Naive thymus-derived CD4-positive, alpha-beta T cell (primary cell): Measurements from ENCODE around the gene GEMIN4. TPM values are rescaled to one million over a fixed set of nuclear protein-coding genes. Genes with fewer than 3 reads are reported as not detected.
"Not testable (repeated sequence)": the region's sequence is repeated elsewhere in the genome, so short reads cannot be mapped to it uniquely, and the experiment has no call there.

ENCODE experiments used
- ATAC-seq: fragments of 150-1000 bp; cut with Tn5 transposase; 2 replicates; pipeline ENCODE4 v1.10.0; 2021; ENCODE audit warnings: mild to moderate bottlenecking, moderate library complexity
- CTCF ChIA-PET: fragments of 350-600 bp; sonication (Branson Sonifier 250); formaldehyde crosslinking; loops from one replicate; lab custom pipeline; 2021; ENCODE audit warnings: antibody characterized with exemption; lab: Charles Lee
- POLR2A ChIA-PET: fragments of 350-600 bp; sonication (Branson Sonifier 250); formaldehyde crosslinking; loops from one replicate; lab custom pipeline; 2021; ENCODE audit warnings: antibody characterized with exemption, inconsistent platforms; lab: Charles Lee
- DNase-seq, 9 donors: peaks; one replicate each; pipeline versions ENCODE4 v3.0.0 to v3.0.0-alpha.2; 2020 to 2022; ENCODE audit warnings: mixed read lengths in 1 of 9
- H3K27ac ChIP-seq: one replicate; pipeline ENCODE4 v1.7.0; 2013; ENCODE audit warnings: mild to moderate bottlenecking, low read depth, low read length, moderate library complexity
- H3K27me3 ChIP-seq, 2 donors: one replicate each; pipeline ENCODE4 v1.7.0; 2013; ENCODE audit warnings: low read length in 2 of 2, mild to moderate bottlenecking in 2 of 2, moderate library complexity in 2 of 2; ENCODE audit not compliant: control insufficient read depth in 2 of 2, insufficient read depth in 2 of 2
- H3K36me3 ChIP-seq, 3 experiments: 1 replicate in 2 of 3; 2 replicates in 1 of 3; pipeline ENCODE4 v1.7.0; 2013; ENCODE audit warnings: low read length in 3 of 3, mild to moderate bottlenecking in 3 of 3, moderate library complexity in 1 of 3; ENCODE audit not compliant: insufficient read depth in 3 of 3, control insufficient read depth in 2 of 3
- H3K4me1 ChIP-seq, 2 donors: one replicate each; pipeline ENCODE4 v1.7.0; 2013; ENCODE audit warnings: low read length in 2 of 2, mild to moderate bottlenecking in 2 of 2, moderate library complexity in 1 of 2; ENCODE audit not compliant: control insufficient read depth in 2 of 2, insufficient read depth in 2 of 2
- H3K4me3 ChIP-seq: 2 replicates; pipeline ENCODE4 v1.7.0; 2013; ENCODE audit warnings: mild to moderate bottlenecking, low read length
- H3K9me3 ChIP-seq, 3 experiments: 1 replicate in 2 of 3; 2 replicates in 1 of 3; pipeline ENCODE4 v1.7.0; 2013; ENCODE audit warnings: low read length in 3 of 3; ENCODE audit not compliant: control insufficient read depth in 2 of 3
- H3K27ac Mint-ChIP-seq, 9 donors: one replicate each; pipeline ENCODE4 v1.8.0; 2020 to 2022; ENCODE audit warnings: mixed read lengths in 9 of 9, mild to moderate bottlenecking in 8 of 9, moderate library complexity in 5 of 9, inconsistent platforms in 2 of 9
- H3K27me3 Mint-ChIP-seq, 5 donors: one replicate each; pipeline ENCODE4 v1.8.0; 2021 to 2022; ENCODE audit warnings: mixed read lengths in 5 of 5, mild to moderate bottlenecking in 1 of 5
- H3K36me3 Mint-ChIP-seq, 5 donors: one replicate each; pipeline ENCODE4 v1.8.0; 2020 to 2022; ENCODE audit warnings: mixed read lengths in 5 of 5, mild to moderate bottlenecking in 3 of 5, inconsistent platforms in 1 of 5
- H3K4me1 Mint-ChIP-seq, 7 donors: one replicate each; pipeline ENCODE4 v1.8.0; 2020 to 2022; ENCODE audit warnings: mixed read lengths in 7 of 7, mild to moderate bottlenecking in 3 of 7, inconsistent platforms in 1 of 7
- H3K4me3 Mint-ChIP-seq, 10 donors: one replicate each; pipeline ENCODE4 v1.8.0; 2020 to 2022; ENCODE audit warnings: mild to moderate bottlenecking in 10 of 10, mixed read lengths in 10 of 10, moderate library complexity in 6 of 10, inconsistent platforms in 2 of 10
- H3K9me3 Mint-ChIP-seq, 11 donors: one replicate each; pipeline ENCODE4 v1.8.0; 2020 to 2022; ENCODE audit warnings: mixed read lengths in 11 of 11, mild to moderate bottlenecking in 4 of 11, inconsistent platforms in 1 of 11, moderate library complexity in 1 of 11
- intact Hi-C, 2 donors: fragments of 100-400 bp; cut with micrococcal nuclease; formaldehyde crosslinking; loops; one replicate each; pipeline ENCODE4 v1.15.1; 2023
- polyA plus RNA-seq, 2 donors: library from polyadenylated mRNA; unstranded; fragments of 300-500 nt; fragmentation: Illumina TruSeq; gene quantifications; one replicate each; pipeline ENCODE4 v1.2.3, GENCODE V29; 2021
- total RNA-seq, 6 experiments: library from RNA in 5 of 6; stranded (reverse) in 5 of 6; gene quantifications; 1 replicate in 5 of 6; 2 replicates in 1 of 6; pipeline ENCODE4 v1.2.3 and lab custom pipeline; 2021 to 2026

The GEMIN4 gene
- total and polyA plus RNA-seq, 7 experiments from 2014 or later: 15.5 to 49.3 (median 28.9) TPM

DNA sequence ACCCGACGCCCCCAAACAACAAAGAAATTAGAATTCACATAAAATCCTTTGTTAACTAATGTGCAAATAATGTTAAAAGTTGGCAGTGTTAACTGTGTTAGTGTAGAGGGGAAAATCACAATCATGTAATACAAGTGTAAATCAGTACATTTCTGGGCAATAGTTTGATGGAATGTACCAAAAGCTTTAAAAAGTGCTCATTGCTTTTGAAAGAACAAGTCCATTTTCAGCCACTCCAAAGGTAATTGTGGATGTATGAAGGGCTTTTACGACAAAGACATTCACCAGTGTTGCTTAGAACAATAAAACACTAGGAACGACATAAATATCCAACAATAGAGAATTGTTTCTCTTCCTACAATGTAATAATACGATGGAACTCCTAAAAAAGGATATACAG lies 21.0 kb upstream of the GEMIN4 start:
- Histone ChIP-seq H3K36me3 (peaks cover 30 to 76% (median 48%) of the 10 kb centered on the region in 3 experiments), H3K4me3 (no peak overlapping the region), H3K27ac (no peak overlapping the region), H3K27me3 (no peaks in the 10 kb centered on the region), H3K9me3 (no peaks in the 10 kb centered on the region), H3K4me1 (no peaks in the 10 kb centered on the region)
- H3K4me3 Mint-ChIP-seq: no peak overlapping the region
- POLR2A ChIA-PET: no interaction called here
- no peaks in the 10 kb centered on the region for H3K9me3 Mint-ChIP-seq
- H3K27ac Mint-ChIP-seq: no peak overlapping the region
- DNase-seq (no peak), ATAC-seq (no peak)
- H3K36me3 Mint-ChIP-seq: peaks cover 16 to 68% (median 40%) of the 10 kb centered on the region in 5 donors
- peaks cover 0 to 20% (median 7%) of the 10 kb centered on the region in 7 donors for H3K4me1 Mint-ChIP-seq
- H3K27me3 Mint-ChIP-seq: no peaks in the 10 kb centered on the region
- CTCF ChIA-PET: no interaction called here
- intact Hi-C loops: no loop called here

DNA sequence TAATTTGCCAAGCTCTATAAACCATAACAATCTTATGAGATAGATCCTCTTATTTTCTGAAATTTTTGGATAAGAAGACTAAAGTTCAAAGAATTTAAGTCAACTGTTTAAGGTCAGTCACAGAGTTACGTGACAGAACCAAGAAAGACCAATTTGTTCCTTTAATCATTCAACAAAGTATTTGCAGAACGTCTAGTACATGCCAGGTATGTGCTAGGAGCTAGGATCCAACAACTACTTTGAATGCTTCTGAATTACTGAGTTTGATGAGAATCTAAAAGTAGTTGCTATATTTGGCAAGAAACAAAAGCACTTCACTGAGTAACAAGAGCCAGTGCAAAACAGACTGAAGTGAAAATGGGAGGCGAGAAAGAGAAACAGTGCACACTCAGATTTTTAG lies 15.0 kb upstream of the GEMIN4 start:
- intact Hi-C loops: no loop called here
- H3K9me3 ChIP-seq: no peaks in the 10 kb centered on the region
- no peak for DNase-seq
- ChIA-PET POLR2A (interaction anchor here (0.8 kb wide), 1 partner anchor 15 kb away, joined by 3 read pairs; the partner anchor contains the start of genes GLOD4 and MRM3), CTCF (no interaction called here)
- Mint-ChIP-seq H3K4me1 (peaks cover 0 to 1% (median 0%) of the 10 kb centered on the region in 7 donors), H3K36me3 (peaks cover 14 to 46% (median 34%) of the 10 kb centered on the region in 5 donors), H3K27me3 (no peaks in the 10 kb centered on the region), H3K9me3 (no peaks in the 10 kb centered on the region), H3K27ac (peak overlapping the region in 3 of 9 donors; percentile 33 to 41 (median 35)), H3K4me3 (no peak overlapping the region)
- H3K4me1 ChIP-seq: no peaks in the 10 kb centered on the region
- ATAC-seq: no peak
- no peak overlapping the region for H3K27ac ChIP-seq
- no peak overlapping the region for H3K4me3 ChIP-seq
- H3K36me3 ChIP-seq: peaks cover 16 to 69% (median 37%) of the 10 kb centered on the region in 3 experiments
- no peaks in the 10 kb centered on the region for H3K27me3 ChIP-seq

DNA sequence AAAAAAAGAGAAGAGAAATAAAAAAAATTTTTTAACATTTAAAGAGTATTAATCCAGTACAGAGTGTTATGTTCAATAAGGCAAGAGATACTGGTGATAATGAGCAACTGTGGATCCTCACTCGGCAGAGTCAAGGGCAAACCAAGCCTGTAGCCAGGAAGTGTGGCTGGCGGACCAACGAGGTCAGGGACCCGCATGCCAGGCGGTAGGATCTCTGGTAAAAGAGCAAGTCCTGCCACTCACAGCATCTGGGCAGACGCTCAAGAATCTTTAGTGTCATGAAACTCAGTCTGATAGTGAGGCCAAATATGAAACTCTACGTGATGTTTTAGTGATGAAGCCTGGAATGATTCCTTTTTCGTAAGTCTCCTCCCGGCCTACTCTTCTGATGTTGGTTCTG lies 8.3 kb upstream of the GEMIN4 start:
- peak overlapping the region in 1 of 9 donors; percentile 32 for H3K27ac Mint-ChIP-seq
- H3K36me3 Mint-ChIP-seq: peaks cover 7 to 51% (median 19%) of the 10 kb centered on the region in 5 donors
- H3K4me1 ChIP-seq: no peaks in the 10 kb centered on the region
- ATAC-seq (no peak), DNase-seq (no peak)
- H3K4me1 Mint-ChIP-seq: peaks cover 0 to 1% (median 0%) of the 10 kb centered on the region in 7 donors
- no peak overlapping the region for H3K4me3 Mint-ChIP-seq
- no peaks in the 10 kb centered on the region for H3K9me3 ChIP-seq
- H3K27me3 ChIP-seq: no peaks in the 10 kb centered on the region
- H3K9me3 Mint-ChIP-seq: no peaks in the 10 kb centered on the region
- ChIA-PET POLR2A (interaction anchor here (1.3 kb wide), 1 partner anchor 8 kb away, joined by 3 read pairs; no protein-coding TSS in a partner anchor), CTCF (no interaction called here)
- intact Hi-C loops: no loop called here
- H3K27me3 Mint-ChIP-seq: no peaks in the 10 kb centered on the region
- H3K4me3 ChIP-seq: no peak overlapping the region
- peaks cover 7 to 41% (median 11%) of the 10 kb centered on the region in 3 experiments for H3K36me3 ChIP-seq
- H3K27ac ChIP-seq: no peak overlapping the region

DNA sequence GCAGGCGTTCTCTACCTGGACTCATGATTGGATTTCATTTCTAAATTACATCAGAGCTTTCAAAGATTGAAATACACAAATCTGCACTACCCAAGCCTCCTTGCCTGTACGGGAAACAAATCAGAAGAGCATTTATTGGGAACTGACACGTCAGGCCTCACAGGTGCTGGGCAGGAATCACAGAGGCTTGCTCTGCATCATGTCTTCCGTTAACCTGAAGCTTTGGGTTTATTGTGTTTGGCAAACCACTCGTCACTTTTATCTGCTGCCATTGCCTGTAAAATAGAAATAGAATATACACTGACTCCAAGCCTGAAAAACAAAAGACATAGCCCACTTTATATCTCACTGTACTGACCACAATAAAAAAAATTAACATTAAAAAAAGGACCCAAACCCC lies 7.9 kb upstream of the GEMIN4 start:
- Histone ChIP-seq H3K4me1 (no peaks in the 10 kb centered on the region), H3K9me3 (no peaks in the 10 kb centered on the region), H3K4me3 (no peak overlapping the region), H3K27ac (no peak overlapping the region), H3K27me3 (no peaks in the 10 kb centered on the region), H3K36me3 (peaks cover 7 to 37% (median 11%) of the 10 kb centered on the region in 3 experiments)
- CTCF ChIA-PET: no interaction called here
- POLR2A ChIA-PET: no interaction called here
- Mint-ChIP-seq H3K9me3 (no peaks in the 10 kb centered on the region), H3K4me3 (no peak overlapping the region), H3K27me3 (no peaks in the 10 kb centered on the region), H3K4me1 (no peaks in the 10 kb centered on the region), H3K27ac (peak overlapping the region in 1 of 9 donors; percentile 32), H3K36me3 (peaks cover 4 to 47% (median 15%) of the 10 kb centered on the region in 5 donors)
- ATAC-seq: no peak
- DNase-seq: no peak
- intact Hi-C loops: no loop called here

DNA sequence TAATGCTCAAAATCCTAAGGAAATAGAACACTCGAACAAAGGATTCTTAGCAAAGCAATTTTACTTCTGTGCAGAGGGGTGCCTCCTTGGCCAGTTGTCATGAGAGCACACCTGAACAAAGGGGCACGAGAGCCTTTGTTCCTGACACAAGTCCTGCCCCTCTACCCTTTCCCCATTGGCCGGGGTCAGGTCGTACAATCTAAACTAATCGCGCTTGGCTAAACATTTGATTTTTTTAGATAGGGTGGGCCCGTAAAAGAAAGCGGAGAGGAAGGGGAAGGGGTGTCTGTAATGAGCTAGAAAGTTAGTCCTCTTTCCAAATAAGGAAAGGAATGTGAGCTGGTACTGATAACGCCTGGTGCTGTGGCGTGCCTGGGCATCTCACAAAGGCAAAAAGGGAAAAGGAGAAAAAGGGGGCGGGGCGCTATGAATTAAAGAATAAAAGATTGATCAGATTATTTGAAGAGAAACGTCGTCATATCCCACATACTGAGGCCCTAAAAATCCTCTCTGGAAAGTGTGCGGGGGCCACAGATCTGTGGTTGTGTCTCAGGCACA lies 4.0 kb upstream of the GEMIN4 start:
- H3K4me3 Mint-ChIP-seq, H3K9me3 Mint-ChIP-seq, CTCF ChIA-PET, H3K4me3 ChIP-seq, H3K9me3 ChIP-seq, H3K4me1 ChIP-seq, ATAC-seq, intact Hi-C loops, H3K27me3 Mint-ChIP-seq, H3K27ac ChIP-seq, H3K27me3 ChIP-seq, DNase-seq: not testable (repeated sequence)
- Mint-ChIP-seq H3K4me1 (peaks cover 6 to 22% (median 13%) of the 10 kb centered on the region in 7 donors), H3K36me3 (peaks cover 0 to 35% (median 7%) of the 10 kb centered on the region in 5 donors), H3K27ac (peak overlapping the region in 1 of 9 donors; percentile 52)
- peaks cover 0 to 17% (median 7%) of the 10 kb centered on the region in 3 experiments for H3K36me3 ChIP-seq
- POLR2A ChIA-PET: interaction anchor here (1.5 kb wide), 1 partner anchor 15 kb away, joined by 3 read pairs; no protein-coding TSS in a partner anchor

DNA sequence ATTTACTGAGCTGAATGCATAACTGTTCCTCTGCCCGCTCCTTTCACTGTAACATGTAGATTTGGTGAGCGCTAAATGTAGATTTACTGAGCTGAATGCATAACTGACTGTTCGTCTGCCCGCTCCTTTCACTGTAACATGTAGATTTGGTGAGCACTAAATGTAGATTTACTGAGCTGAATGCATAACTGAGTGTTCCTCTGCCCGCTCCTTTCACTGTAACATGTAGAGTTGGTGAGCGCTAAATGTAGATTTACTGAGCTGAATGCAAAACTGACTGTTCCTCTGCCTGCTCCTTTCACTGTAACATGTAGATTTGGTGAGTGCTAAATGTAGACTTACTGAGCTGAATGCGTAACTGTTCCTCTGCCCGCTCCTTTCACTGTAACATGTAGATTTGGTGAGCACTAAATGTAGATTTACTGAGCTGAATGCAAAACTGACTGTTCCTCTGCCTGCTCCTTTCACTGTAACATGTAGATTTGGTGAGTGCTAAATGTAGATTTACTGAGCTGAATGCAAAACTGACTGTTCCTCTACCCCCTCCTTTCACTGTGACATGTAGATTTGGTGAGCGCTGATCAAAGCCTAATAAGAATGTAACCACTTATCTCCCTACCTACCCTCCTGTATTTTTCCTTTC lies 3.4 kb upstream of the GEMIN4 start:
- H3K27me3 Mint-ChIP-seq, H3K9me3 Mint-ChIP-seq, H3K27ac ChIP-seq, H3K9me3 ChIP-seq, intact Hi-C loops, H3K4me3 ChIP-seq, DNase-seq, H3K27me3 ChIP-seq, ATAC-seq, H3K4me3 Mint-ChIP-seq: not testable (repeated sequence)
- Histone ChIP-seq H3K36me3 (peaks cover 0 to 12% (median 7%) of the 10 kb centered on the region in 3 experiments), H3K4me1 (peaks cover 11 to 15% of the 10 kb centered on the region in 2 donors)
- peak overlapping the region in 1 of 9 donors; percentile 52 for H3K27ac Mint-ChIP-seq
- peaks cover 13 to 28% (median 20%) of the 10 kb centered on the region in 7 donors for H3K4me1 Mint-ChIP-seq
- CTCF ChIA-PET: interaction anchor here (0.9 to 1.3 kb wide), 3 partner anchors 8 to 591 kb away, joined by 3 to 5 read pairs (median 3); no protein-coding TSS in a partner anchor
- peaks cover 0 to 29% (median 7%) of the 10 kb centered on the region in 5 donors for H3K36me3 Mint-ChIP-seq
- POLR2A ChIA-PET: interaction anchor here (1.1 to 1.5 kb wide), 2 partner anchors 16 to 225 kb away, joined by 3 read pairs; no protein-coding TSS in a partner anchor
